Cardiac ventricle fibroblast (primary cell): ENCODE measurements around the gene TRIM63. TPM values are rescaled to one million over a fixed set of nuclear protein-coding genes. Genes with fewer than 3 reads are reported as not detected.

Source experiments
- total RNA-seq: library from RNA; depleted of rRNA; stranded (reverse); fragments of >200 nt; gene quantifications from 2 replicates; pipeline ENCODE4 v1.2.3, GENCODE V29; 2015

TRIM63 gene
- total RNA-seq = not detected in 2 replicates

GRCh38 chr1:26067432-26067911, at the start of gene TRIM63:
TRIM63 (minus strand) TSS chr1:26067630; CDS start chr1:26067494, 136 bp downstream.

DNA sequence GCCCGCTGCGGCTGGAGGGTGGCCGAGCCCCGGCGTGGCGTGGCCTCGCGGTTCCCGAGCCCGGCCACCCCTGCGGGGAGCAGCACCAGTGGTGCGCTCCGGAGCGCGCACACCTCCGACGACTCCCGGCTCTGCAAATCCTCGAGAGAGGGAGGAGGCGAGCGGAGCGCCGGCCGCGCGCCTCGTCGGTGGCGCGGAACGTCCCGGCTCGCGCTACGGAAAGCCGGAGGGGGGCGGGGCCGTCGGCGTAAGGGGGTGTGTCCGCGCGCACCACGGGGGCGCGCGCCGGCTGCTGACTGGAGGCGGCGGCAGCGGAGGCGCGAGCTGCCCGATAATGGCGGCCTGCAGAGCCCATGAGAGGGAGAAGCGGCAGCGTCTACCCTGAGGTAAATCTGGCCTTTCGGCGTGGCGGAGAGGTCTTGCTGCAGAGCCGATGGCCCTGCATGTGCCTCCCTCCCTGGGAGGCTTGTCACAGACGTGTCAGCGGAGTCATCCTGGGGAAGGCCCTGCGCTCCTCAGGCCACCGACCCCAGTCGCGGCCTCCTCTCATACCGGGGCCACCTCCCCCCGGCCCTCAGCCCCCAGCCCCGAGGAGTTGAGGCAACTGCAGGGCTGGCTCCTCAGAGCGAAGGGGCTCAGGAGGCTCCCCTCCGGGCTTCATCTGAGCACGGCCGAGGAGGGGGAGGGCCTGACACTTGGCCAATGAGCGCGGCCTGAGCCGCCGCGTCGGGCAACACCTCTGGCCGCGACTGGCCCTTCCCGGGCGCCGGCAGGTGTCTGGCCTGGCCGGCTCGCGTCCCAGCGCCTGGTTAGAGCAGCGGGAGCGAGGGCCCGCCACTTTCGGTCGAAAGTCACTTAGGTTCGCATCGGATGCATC, 44.3 kb upstream of the TRIM63 start, which contains the start of gene PDIK1L:
TSS of gene PDIK1L (plus strand) at position 295 of the 877 bp plus-strand sequence. CDS start 2,485 bp downstream, outside the sequence.

GRCh38 chr1:26045722-26046245, 21.6 kb downstream of the TRIM63 start, which contains the start of gene SLC30A2:
SLC30A2 (minus strand) TSS chr1:26046118; CDS start chr1:26045896, 222 bp downstream.

DNA sequence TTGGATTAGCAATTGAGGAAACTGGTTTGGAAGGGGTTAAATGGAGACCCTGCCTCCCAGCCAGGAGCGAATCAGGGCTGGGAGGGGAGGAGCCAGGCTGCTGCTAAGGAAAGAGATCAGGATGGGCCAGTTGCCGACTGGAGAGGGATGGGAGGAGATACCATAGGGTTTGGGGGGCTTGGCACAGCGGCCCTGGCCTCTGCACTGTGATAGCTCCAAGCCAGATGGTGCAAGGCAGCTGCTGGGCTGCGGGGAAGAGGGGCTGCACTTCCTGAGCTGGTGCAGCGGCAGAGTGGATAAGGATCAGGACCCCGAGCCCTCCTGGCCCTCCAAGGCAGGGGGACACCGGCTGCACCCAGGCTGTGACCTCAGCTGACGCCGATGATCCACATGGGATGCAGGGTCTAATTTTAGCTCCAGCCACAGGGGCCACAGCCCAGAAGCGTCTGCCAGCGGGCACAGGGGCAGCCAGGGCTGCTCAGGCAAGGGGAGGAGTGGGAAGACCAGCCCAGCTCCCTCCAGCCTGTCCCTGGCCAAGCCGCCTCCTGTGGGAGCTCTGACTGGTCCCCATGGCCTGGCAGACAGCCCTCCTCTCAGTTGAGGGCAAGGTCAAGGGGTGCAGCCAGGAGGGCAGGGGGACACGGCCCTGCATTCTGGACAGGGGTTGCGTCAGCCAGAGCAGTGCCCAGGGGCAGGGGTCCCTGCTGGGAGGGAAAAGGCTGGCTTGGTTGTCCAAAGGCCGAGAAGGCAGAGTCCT, 45.6 kb downstream of the TRIM63 start, which contains the start of gene EXTL1:
TSS of gene EXTL1 (plus strand) at position 129 of the 757 bp plus-strand sequence. CDS start 872 bp downstream, outside the sequence.

Other genes with a start within 250 kb of the TRIM63 start
- gene MTFR1L, start 247.7 kb downstream of the TRIM63 start, total RNA-seq = 47.2 and 51.3 TPM in 2 replicates
- 0.12 and 0.20 TPM in 2 replicates for gene AUNIP, start 208.2 kb downstream of the TRIM63 start, total RNA-seq
- gene PAQR7, start 191.9 kb downstream of the TRIM63 start, total RNA-seq = 6.0 and 7.4 TPM in 2 replicates
- 9.8 and 22.9 TPM in 2 replicates for gene STMN1, start 161.2 kb downstream of the TRIM63 start, total RNA-seq
- gene PAFAH2, start 69.6 kb downstream of the TRIM63 start, total RNA-seq = 4.7 and 6.0 TPM in 2 replicates
- gene EXTL1, start 45.9 kb downstream of the TRIM63 start, total RNA-seq = 0.37 and 0.49 TPM in 2 replicates
- gene SLC30A2, start 21.5 kb downstream of the TRIM63 start, total RNA-seq = not detected in 2 replicates
- gene PDIK1L, start 44.2 kb upstream of the TRIM63 start, total RNA-seq = 2.7 and 3.0 TPM in 2 replicates
- gene FAM110D, start 91.4 kb upstream of the TRIM63 start, total RNA-seq = not detected in 2 replicates
- gene C1orf232, start 101.3 kb upstream of the TRIM63 start, total RNA-seq = not detected in 2 replicates
- 33.3 and 36.2 TPM in 2 replicates for gene ZNF593, start 102.3 kb upstream of the TRIM63 start, total RNA-seq
- not detected in 2 replicates for gene ZNF593OS, start 104.2 kb upstream of the TRIM63 start, total RNA-seq
- gene CNKSR1, start 109.9 kb upstream of the TRIM63 start, total RNA-seq = 0.81 TPM in 1 of 2 replicates, not detected in the other
- gene CATSPER4, start 123.0 kb upstream of the TRIM63 start, total RNA-seq = not detected in 2 replicates
- gene CEP85, start 166.6 kb upstream of the TRIM63 start, total RNA-seq = 3.4 and 6.7 TPM in 2 replicates
- 225 and 247 TPM in 2 replicates for gene SH3BGRL3, start 212.5 kb upstream of the TRIM63 start, total RNA-seq
- gene UBXN11, start 239.0 kb upstream of the TRIM63 start, total RNA-seq = 1.2 and 4.8 TPM in 2 replicates